Fibroblast of skin of left biceps (primary cell): ENCODE results near the gene ACSS3.

Experiments
- DNase-seq, 2 experiments: peaks; one replicate each; pipeline ENCODE4 v3.0.0-alpha.2; 2013; ENCODE audit warnings: low read depth in 2 of 2

ACSS3 gene

DNA sequence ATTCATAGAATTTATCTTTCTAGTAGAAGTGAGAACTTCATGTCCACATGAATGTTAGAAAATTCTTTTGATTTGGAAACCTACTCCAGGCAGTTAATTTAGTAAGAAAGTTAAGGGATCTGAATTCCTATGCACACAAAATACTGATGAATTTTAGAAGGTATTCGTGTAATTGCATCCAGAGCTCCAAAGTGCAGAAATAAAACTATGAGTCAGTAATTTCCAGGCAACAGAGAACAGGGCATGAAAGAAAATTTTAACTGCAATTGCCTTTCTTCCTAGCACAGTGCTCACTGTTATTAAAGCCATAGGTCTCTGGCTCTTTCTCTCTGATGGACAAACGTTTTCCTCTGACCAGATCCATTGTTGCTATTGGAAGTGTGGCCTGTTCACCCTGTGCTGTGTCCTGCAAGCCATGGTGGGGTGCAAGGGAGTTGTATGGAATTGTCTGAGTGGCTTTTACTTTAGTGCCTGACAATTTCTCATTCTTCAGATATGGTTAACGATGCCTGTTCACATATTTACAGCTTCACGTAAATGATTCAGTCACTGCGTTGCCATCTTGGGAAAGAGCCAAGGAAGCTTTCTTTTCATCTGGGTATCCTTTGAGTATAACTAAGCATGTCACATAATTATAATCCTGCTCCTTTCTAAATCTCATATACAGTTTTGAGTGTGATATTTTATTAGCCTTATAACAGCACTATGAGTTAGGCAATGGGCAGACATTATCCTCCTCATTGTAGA is 145.1 kb downstream of the ACSS3 start:
- peak in 1 of 2 experiments; percentile 43 for DNase-seq

DNA sequence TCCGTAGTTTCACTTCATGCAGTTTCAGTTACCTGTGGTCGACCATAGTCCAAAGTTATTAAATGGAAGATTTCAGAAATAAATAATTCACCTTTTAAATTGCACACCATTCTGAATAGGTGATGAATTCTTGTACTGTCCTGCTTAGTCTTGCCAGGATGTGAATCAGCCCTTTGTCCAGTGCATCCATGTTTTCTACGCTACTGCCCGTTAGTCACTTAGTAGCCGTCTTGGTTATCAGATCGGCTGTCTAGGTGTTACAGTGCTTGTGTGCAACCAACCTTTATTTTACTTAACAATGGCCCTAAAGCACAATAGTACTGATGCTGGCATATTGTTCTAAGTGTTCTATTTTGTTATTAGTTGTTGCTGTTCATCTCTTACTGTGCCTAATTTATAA is 146.7 kb downstream of the ACSS3 start:
- DNase-seq, result no peak

DNA sequence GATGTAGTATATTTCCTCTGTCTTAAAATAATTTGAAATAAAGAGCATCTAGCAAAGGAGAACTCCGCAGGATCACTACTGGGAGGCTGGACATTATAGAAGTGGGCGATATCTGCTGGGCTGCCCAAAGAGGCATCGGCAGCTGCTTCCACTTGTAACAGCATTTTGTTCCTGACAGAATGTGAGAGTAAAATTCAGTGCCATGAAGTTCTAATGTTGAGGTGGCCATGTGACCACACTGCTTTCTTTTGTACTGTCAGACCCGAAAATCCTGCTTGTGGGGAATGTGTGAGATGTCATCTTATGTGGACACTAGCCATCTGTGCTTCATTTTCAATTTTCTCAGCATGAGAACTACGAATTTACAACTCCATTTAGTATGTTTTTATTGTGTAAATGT is 151.9 kb downstream of the ACSS3 start:
- no peak for DNase-seq

DNA sequence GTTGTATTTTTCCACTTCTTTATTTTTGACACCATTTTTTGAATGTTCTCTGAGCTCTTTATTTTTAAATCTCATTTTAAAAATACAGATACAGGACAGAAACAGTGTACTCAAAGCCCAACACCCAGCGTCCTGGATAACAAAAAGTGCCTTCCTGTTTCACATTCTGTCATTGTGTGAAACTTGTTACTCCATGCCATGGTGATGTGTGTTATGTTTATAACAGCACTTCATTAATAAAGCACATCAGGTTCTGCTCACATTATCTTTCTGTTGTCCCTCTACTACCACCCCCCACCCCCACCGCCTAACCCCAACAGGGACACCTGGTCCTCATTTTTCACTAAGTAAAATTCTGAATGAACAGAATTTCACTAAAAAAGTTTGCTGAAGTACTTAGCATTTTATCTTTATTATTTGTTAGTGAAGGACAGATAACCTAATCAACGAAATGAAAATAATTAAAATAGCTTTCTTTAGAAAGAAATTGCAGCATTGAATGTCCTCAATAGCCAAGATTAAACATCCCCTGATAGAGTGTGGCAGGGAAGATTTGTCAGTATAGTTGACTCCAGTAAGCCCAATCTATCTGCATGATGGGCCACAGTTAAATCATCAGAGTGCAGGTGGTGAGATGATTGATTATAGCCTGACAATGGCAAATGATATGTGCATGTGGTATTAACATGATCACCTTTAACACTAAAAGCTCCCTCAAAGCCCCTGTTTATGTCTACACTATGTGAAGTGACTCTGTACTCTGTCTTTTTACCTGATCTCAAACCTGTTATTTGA is 153.9 kb downstream of the ACSS3 start:
- DNase-seq, result no peak

DNA sequence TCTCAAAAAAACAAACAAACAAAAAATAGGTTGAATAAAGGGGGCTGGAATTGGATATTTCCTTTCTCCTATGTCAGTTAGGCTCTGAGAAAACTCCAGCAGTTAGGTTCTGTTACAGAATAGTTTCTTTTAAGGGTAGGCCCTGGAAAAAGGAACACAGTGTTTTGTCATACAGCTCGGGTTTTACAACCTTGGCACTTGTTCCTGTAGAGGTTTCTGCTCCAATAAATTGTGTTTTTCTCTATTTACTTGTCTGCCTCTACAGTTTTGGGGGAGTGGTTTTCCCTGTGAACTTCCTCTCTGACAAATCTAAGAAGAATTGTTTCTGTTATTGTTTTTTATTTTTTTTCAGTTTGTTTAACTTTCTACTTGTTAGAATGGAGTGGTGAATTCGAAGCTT is 167.6 kb downstream of the ACSS3 start:
- no peak for DNase-seq

DNA sequence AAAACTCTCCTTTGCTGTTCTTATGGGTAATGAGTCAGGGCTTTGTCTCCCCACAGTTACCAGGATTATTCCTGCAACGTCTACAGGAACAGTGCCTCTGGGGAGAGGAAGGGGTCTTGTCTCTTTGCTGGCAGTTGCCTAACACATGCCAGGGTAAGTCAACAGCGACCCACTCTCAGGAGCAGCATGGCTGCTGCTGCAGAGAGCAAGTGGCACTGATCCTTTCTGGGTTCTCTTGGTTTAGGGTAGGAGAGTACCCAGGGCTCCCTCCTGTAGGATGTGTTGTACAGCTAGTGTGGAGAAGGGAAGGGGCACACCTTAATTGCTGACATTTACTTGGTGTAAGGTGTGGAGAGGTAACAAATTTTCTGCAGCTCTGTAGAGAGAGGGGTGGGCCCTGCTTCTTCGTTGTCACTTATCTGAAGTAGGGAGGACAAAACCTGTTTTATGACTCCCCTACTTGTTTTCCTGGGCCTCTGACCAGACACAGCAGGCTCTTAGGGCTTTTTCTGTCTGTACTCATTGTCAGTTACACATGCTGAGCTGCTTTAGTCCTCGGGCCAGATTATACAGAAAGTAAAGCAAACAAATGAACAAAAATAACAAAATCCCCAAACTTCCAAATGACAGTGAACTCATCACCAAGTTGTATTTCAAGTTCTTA is 168.2 kb downstream of the ACSS3 start:
- no peak for DNase-seq

DNA sequence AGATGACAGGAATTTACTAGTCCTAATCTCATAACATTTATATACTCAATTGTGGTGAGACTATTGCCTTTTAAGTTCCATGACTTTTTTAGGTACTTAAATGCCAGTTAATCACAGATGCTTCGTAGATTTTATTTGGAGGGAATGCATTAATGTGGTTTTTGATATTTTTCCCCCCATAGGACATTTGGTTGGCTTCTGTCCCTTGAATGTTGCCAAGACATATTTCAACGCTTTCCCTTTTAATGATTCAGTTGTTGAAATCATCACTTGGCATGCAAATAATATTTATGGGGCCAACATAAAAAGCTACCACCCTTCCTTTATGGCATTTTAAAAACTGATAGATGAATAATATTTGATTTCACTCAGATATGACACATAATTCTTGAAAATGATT is 172.1 kb downstream of the ACSS3 start:
- DNase-seq, result no peak

DNA sequence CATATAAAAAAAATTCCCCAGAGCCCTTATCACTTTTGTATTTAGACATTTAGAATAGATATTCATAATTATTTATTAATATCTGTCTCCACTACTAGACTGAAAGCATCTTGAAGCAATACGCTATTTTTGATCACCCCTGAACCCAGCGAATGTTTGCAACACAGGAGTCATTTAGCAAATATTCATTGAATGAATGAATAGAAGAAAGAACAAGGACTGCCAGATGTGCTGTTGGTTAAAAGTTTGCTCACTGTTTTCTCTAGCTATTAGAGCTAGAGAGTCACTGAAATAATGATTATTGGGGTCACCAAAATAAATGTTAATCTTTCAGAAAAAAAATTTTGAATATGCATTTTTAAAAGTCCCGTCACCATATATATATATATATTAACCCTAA is 174.3 kb downstream of the ACSS3 start:
- DNase-seq, result peak in 1 of 2 experiments; percentile 12

DNA sequence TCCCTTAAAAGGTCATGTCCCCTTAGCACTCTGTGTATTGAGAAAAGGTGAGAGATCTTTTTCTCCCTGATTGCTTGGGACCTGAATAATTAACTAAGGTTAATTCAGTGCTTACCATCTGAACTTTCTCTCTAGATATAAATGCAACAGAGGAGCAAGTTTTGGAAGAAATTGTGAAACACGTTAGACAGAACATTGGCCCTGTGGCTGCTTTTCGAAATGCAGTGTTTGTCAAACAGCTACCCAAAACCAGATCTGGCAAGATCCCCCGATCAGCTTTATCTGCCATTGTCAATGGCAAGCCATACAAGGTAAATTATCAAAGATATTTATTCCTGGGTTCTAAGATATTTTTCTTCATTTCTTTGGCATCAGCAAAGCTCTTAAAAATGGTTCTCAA is 175.5 kb downstream of the ACSS3 start:
- no peak for DNase-seq

DNA sequence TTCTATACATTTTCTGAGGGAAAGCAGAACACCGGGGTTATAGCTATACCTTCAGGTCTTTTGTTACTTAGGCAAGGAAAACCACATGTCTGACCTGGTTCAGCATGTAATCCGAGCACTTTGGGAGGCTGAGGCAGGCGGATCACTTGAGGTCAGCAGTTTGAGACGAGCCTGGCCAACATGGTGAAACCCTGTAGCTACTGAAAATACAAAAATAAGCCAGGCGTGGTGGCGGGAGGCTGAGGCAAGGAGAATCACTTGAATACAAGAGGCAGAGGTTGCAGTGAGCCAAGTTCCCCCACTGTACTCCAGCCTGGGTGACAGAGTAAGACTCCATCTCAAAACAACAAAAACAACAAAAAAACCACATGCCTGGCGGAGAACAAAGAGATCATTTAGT is 177.6 kb downstream of the ACSS3 start:
- no peak for DNase-seq

DNA sequence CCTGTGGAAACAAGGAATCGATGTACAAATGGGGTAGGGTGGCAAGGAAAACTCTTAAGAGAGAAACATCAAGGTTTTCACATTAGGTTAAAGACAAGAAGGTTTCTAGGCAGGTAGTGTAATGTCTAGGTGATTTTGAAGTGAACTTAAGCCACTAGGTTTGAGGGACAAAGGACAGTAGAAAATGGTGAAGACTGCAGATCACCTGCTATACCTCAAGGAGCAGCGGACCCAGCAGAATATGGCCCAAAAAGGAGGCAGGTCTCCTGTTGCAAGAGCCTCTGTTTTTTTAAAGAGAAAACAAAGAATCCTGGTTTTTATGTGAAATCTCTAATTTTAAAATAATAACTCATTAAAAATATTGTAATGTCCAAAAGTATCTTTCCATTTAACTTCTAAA is 178.1 kb downstream of the ACSS3 start:
- no peak for DNase-seq

DNA sequence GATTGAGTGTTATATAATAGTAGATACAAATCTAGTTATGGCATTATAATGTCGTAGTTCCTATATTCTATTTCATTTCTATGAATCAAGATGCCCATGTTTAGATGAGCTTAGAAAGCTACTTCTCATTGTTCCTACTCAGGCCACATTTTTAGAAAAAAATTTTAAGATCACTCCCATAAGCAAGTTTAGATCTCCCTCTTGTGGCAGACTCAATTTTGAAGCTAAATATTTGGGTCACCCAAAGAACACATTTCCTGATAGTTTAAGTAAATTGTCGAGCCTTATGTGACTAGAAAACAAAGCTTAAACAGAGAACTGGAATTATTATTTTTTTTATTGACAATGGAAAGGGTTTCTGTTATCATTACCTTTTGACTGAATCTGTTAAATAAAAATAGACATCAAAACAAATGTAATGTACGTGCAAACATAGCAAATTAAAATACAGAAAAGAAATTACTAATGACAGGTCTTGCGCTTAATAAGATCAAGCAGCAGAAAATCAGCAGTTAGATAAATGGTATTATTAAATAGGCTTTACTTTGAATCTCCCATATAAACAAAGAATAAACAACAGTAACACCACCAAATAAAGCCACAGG is 180.2 kb downstream of the ACSS3 start:
- DNase-seq, result peak; percentile 33 to 34

DNA sequence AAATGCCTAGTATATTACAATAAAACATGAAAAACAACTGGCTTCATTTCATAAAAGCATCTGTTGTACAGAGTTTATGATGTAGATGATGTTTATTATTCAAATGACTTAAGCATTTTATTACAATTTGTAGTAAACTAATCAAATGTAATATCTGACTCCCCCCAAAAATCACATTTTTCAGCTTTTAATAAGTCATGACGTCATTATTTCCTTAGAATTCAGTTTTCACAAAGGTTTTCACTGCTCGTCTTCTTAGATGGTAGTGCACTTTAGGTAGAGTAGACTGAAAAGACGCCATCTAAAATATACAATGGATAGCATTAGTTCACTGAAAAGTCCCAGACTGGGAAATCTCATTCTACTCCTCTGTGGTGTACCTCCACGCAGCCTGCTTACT is 181.5 kb downstream of the ACSS3 start:
- DNase-seq, result no peak

DNA sequence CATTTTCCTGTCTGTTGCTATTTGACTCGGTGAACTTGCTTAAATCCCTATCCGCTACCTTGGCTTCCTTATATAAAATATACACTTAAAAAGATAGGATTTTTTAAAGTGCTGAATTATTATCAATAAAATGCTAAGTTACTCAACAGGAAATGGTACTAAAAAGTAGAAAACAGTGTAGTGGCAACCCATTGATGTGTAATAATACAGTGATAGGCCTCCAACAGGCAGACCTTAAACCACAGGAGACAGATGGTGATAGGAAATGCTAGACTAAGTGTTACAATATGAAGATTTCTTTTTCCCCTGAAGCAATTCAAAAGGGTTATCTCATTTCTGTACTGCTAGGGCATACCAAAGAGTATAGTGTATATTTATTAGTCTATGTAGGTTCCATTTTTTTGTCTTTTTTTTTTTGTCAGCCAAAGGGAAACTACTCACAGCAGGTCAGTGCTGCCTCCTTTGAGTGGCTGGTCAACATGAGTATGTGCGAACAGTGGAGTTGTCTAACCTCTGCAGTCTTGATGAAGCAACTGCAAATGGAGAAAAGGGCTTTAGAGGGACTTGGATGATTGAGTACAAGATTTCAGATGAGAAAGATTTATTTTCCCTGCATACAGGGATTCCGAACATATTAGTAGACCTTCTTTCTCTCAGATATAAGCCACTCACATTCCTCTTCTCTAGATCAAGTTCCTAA is 183.8 kb downstream of the ACSS3 start:
- DNase-seq, result no peak

DNA sequence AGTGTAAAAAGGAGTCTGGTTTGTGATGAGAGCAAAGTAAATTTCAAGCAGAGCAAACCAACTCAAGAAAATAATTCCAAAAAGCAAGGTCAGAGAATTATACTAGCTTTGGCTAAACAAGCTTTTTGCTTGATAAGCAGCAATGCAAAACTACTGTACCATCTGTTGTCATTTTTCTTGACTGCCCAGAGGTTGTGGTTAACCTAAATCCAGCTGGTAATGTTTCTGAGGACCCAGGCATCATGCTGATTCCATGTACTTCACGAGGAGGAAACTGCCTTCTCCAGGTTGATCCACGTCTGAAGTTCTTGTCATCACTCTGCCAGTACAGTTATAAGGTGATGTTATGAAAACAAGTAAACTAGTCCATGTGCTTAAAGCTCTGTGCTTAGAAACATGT is 185.2 kb downstream of the ACSS3 start:
- DNase-seq, result no peak

DNA sequence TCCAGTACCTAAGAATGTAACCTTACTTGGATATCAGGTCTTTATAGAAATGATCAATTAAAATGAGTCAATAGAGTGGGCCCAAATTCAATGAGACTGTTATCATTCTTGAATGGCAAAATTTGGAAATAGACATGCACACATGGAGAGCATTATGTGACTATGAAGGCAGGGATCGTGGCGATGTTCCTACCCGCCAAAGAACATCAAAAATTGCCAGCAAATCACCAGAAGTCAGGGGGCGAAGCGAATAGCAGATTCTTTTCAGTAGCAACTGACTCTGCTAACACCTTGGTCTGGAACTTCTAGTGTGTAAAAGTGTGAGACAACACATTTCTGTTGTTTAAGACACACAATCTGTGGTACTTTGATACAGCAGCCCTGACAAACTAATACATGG is 192.5 kb downstream of the ACSS3 start:
- DNase-seq, result no peak

DNA sequence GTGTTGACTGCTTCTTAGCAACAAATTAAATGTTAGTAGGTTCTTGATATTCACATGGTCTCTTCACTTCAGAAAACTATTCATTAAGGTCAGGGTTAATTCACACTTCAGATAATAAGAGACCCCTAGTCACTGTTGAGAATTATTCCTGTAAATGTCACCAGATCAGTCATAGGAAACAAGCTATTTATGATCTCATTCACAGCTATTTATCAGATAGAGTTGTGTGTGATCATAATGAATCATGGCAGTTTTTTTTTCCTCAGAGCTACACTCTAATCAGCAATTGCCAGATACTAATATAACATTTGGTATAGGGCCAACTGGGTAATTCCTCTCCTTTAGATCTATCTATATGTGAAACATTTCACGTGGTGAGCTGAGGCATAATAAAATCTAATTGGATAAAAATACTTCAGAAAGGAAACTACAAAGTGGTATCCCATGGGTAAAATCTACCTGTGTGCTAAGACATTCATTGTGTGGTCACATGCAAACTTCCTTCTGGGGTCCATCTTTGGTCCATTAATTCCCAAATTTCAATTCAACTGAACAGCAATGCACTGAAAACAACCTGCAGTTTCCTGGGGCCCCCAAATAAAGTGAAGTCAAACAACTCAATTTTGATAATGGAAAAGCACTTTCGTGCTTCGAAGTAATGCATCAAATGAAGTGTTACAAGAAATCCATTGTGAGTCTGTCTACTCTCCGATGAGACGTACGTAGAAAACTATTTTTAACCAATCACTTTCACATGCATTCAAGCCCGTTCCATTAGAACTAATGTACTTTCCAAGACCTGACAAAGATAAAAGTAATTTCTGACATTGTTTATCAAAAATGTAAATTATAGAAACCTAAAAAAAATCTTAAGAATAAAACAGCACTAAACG is 197.0 kb downstream of the ACSS3 start:
- no peak for DNase-seq

DNA sequence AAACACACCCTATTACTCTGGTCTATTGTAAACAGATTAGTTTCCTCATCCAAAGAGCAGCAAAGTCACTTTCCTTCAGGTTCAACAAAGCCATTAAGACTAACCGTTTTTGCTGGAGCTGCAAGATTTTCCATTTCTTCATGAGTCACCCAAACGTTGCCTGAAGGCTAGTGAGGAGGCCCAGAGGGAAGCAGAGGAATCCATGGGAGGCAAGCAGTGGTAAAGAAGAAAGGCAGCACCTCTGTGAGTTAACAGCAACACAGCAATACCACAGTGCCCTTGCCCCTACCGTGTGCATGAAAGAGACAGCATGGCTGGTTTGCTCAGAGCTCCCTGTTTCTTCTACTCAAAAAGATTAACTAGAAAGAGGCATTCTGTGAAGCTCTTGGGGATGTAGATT is 206.3 kb downstream of the ACSS3 start:
- DNase-seq, result no peak

DNA sequence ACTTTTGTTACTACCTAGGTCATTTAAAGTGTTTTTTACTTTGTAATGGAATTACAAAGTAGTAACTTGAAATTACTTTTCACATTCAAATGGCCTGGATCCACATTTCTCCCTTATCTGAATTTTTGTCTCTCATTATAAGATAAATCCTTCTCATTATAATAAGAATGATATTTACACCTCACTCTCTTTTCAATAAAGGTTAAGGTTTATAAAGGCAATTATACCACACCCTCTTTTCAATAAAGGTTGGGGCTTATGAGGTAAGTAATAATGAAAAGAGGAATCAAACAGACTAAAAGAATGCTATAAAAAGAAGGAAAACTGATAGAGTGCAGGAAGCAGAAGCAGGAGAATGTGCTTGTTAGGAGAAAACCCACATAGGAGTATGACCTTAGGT is 210.8 kb downstream of the ACSS3 start:
- DNase-seq, result no peak

DNA sequence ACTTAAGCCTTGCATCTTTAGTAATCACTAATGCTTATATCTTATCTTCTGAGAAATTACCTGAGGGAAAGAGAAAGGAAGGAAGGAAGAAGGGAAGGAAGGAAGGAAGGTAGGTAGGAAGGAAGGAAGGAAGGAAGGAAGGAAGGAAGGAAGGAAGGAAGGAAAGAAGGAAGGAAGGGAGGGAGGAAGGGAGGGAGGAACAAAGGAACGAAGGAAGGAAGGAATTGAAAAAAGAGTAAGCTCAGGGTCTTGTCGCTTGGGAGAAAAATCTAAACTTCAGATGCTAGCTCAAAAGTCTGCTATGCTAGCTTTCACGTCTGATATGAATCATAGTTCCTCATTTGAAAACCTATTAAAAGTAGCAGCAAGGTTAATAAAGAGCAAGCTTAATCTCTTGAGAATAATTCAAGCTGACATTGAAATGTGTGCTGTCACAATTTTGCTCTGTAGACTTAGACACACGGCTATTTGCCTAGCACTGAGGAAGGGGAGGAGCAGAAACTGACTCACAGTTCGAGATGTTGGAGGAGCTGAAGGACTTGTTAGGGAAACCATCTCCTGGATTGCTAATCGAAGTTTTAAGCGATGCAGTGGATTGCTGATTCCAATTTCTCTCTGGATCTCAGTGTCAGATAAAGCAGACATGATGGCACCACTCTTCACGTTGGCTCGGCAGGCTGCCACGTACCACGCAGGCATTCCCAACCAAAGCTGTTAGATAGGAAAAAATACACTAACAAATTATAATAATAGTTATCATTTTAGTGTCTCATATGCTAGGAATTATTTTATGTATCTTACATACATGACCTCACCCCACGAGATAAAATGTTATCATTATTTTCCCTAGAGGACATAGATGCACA is 216.7 kb downstream of the ACSS3 start:
- DNase-seq, result peak in 1 of 2 experiments; percentile 10
